Common myeloid progenitor, CD34-positive (primary cell): ENCODE data around the gene SLC8A3.

Experiments
- CTCF ChIA-PET: fragments of 350-600 bp; sonication (Branson Sonifier 250); formaldehyde crosslinking; loops from one replicate; lab custom pipeline; 2021; ENCODE audit warnings: antibody characterized with exemption; lab: Charles Lee
- POLR2A ChIA-PET: fragments of 350-600 bp; sonication (Branson Sonifier 250); formaldehyde crosslinking; loops from one replicate; lab custom pipeline; 2021; ENCODE audit warnings: antibody characterized with exemption; lab: Charles Lee
- DNase-seq, 3 donors: peaks; one replicate each; pipeline versions ENCODE4 v3.0.0 to v3.0.0-alpha.2; 2013
- H3K27ac ChIP-seq, 2 experiments: 1 replicate in 1 of 2; 2 replicates in 1 of 2; pipeline ENCODE4 v1.7.0; 2013; ENCODE audit warnings: inconsistent platforms in 2 of 2, low read length in 2 of 2, mild to moderate bottlenecking in 2 of 2, low read depth in 1 of 2, moderate library complexity in 1 of 2; ENCODE audit not compliant: severe bottlenecking in 2 of 2, insufficient read depth in 1 of 2, poor library complexity in 1 of 2
- H3K27me3 ChIP-seq, 5 experiments: replicated peaks in 2 of 5; 1 replicate in 3 of 5; 2 replicates in 2 of 5; pipeline versions ENCODE4 v1.6.1 to v1.7.0; 2013; ENCODE audit warnings: low read length in 4 of 5, mild to moderate bottlenecking in 2 of 5, moderate library complexity in 2 of 5, inconsistent platforms in 1 of 5; ENCODE audit not compliant: insufficient read depth in 5 of 5, control insufficient read depth in 4 of 5
- H3K36me3 ChIP-seq, 4 experiments: 1 replicate in 2 of 4; 2 replicates in 2 of 4; pipeline versions ENCODE4 v1.6.1 to v1.7.0; 2013; ENCODE audit warnings: low read length in 3 of 4, control low read depth in 1 of 4, mild to moderate bottlenecking in 1 of 4; ENCODE audit not compliant: control insufficient read depth in 4 of 4, insufficient read depth in 4 of 4
- H3K4me1 ChIP-seq, 4 experiments: 1 replicate in 3 of 4; 2 replicates in 1 of 4; pipeline versions ENCODE4 v1.6.1 to v1.7.1; 2013; ENCODE audit warnings: low read length in 3 of 4, mild to moderate bottlenecking in 3 of 4, control low read depth in 1 of 4, inconsistent platforms in 1 of 4, moderate library complexity in 1 of 4; ENCODE audit not compliant: control insufficient read depth in 4 of 4, insufficient read depth in 4 of 4; ENCODE audit errors: control extremely low read depth in 1 of 4
- H3K4me3 ChIP-seq, 7 experiments: 1 replicate in 4 of 7; 2 replicates in 3 of 7; pipeline versions ENCODE4 v1.5.1 to v1.7.0; 2013; ENCODE audit warnings: mild to moderate bottlenecking in 7 of 7, low read length in 6 of 7, moderate library complexity in 6 of 7, inconsistent platforms in 2 of 7, low read depth in 2 of 7, control low read depth in 1 of 7; ENCODE audit not compliant: insufficient read depth in 4 of 7, control insufficient read depth in 1 of 7; ENCODE audit errors: extremely low read depth in 1 of 7
- H3K9me3 ChIP-seq, 5 experiments: 1 replicate in 4 of 5; 2 replicates in 1 of 5; pipeline versions ENCODE4 v1.6.1 to v1.7.1; 2013; ENCODE audit warnings: low read length in 4 of 5, mild to moderate bottlenecking in 2 of 5, inconsistent platforms in 1 of 5, low read depth in 1 of 5, moderate library complexity in 1 of 5; ENCODE audit not compliant: control insufficient read depth in 4 of 5, insufficient read depth in 2 of 5; ENCODE audit errors: control extremely low read depth in 1 of 5
- WGBS: methylation state at CpG from one replicate; pipeline ENCODE4 v1.1.5; 2013; ENCODE audit not compliant: insufficient coverage; 5-methylcytosine and 5-hydroxymethylcytosine counted together

SLC8A3 gene

DNA sequence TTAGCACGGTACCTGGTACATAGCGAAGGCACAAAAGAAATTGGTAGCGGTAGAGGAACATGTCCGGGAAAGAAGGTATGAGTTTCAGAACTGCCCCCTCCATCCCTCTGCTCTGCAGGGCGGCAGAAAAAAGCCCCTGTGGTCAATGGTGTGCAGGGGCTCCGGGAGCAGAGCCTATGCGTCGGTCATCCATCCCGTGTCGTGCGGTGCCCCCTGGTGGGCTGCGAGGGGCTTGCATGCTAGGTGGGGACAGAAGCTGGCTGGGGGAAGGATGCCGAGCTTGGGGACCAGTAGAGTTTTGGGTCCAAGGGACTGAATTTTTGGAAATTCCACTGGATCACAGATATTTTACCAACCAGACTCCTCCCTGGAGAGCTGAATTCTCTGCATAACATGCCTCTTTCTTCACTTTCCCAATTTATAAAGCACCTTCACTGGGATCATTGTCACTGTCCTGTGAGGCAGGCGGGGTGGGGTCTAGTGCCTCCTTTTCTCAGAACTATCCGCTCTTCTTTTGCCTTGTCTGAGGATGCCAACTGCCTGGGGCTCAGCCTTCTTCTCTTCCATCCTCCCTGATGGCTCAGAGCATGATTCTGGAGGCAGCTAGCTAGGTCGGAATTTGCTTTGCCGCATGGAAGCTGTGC lies 160.8 kb downstream of the SLC8A3 start:
- peaks cover 0 to 6% (median 0%) of the 10 kb centered on the region in 5 experiments for H3K27me3 ChIP-seq
- no peaks in the 10 kb centered on the region for H3K36me3 ChIP-seq
- no peak overlapping the region for H3K4me3 ChIP-seq
- POLR2A ChIA-PET = no interaction called here
- WGBS = 44% methylated on average over 14 of the region's 17 CpGs
- H3K27ac ChIP-seq = no peak overlapping the region
- no peaks in the 10 kb centered on the region for H3K4me1 ChIP-seq
- H3K9me3 ChIP-seq = no peaks in the 10 kb centered on the region
- peak; percentile 45 to 71 (median 61) for DNase-seq
- CTCF ChIA-PET = interaction anchor here (0.6 to 3.6 kb wide), 26 partner anchors 8 to 569 kb away, joined by 3 to 46 read pairs (median 4); no protein-coding TSS in a partner anchor

GRCh38 chr14:70023871-70024270 lies 164.9 kb downstream of the SLC8A3 start:
- no peak overlapping the region for H3K27ac ChIP-seq
- CTCF ChIA-PET = interaction anchor here (0.8 to 1.1 kb wide), 2 partner anchors 205 to 208 kb away, joined by 3 read pairs; no protein-coding TSS in a partner anchor
- 33% methylated on average over 1 of the region's 1 CpG for WGBS
- H3K27me3 ChIP-seq = peaks cover 0 to 5% (median 0%) of the 10 kb centered on the region in 5 experiments
- POLR2A ChIA-PET = no interaction called here
- H3K9me3 ChIP-seq = no peaks in the 10 kb centered on the region
- H3K4me3 ChIP-seq = no peak overlapping the region
- H3K36me3 ChIP-seq = no peaks in the 10 kb centered on the region
- peaks cover 0 to 32% (median 27%) of the 10 kb centered on the region in 4 experiments for H3K4me1 ChIP-seq
- no peak for DNase-seq

DNA sequence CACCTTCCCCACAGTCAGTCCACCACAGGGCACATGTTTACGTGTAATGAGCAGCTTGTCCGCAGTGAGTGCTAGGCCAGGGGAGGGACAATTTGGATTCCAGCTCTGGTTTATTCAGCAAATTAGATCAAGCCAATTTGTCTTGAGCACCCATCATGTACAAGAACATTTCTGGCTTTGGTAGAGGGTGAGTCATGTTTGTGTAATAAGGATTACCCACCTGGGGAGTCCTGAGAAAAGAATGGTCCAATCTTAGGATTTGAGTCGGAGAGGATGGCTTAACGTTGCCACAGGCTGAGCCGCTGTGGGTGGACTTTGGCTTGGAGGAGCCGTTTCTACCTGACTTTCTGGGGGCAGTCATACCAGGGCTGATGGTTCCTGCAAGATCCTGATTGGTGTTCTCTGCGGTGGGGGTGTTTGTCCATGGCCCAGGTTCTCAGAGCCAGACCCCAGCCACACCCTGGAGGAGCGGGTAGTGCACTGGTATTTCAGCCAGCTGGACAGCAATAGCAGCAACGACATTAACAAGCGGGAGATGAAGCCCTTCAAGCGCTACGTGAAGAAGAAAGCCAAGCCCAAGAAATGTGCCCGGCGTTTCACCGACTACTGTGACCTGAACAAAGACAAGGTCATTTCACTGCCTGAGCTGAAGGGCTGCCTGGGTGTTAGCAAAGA lies 165.8 kb downstream of the SLC8A3 start:
- ChIA-PET CTCF (interaction anchor here (0.8 to 1.1 kb wide), 2 partner anchors 204 to 207 kb away, joined by 3 read pairs; no protein-coding TSS in a partner anchor), POLR2A (no interaction called here)
- H3K4me3 ChIP-seq = no peak overlapping the region
- H3K4me1 ChIP-seq = peaks cover 0 to 41% (median 36%) of the 10 kb centered on the region in 4 experiments
- no peaks in the 10 kb centered on the region for H3K36me3 ChIP-seq
- DNase-seq = no peak
- WGBS = 98% methylated on average over 9 of the region's 15 CpGs
- peaks cover 0 to 3% (median 0%) of the 10 kb centered on the region in 5 experiments for H3K27me3 ChIP-seq
- no peaks in the 10 kb centered on the region for H3K9me3 ChIP-seq
- no peak overlapping the region for H3K27ac ChIP-seq

DNA sequence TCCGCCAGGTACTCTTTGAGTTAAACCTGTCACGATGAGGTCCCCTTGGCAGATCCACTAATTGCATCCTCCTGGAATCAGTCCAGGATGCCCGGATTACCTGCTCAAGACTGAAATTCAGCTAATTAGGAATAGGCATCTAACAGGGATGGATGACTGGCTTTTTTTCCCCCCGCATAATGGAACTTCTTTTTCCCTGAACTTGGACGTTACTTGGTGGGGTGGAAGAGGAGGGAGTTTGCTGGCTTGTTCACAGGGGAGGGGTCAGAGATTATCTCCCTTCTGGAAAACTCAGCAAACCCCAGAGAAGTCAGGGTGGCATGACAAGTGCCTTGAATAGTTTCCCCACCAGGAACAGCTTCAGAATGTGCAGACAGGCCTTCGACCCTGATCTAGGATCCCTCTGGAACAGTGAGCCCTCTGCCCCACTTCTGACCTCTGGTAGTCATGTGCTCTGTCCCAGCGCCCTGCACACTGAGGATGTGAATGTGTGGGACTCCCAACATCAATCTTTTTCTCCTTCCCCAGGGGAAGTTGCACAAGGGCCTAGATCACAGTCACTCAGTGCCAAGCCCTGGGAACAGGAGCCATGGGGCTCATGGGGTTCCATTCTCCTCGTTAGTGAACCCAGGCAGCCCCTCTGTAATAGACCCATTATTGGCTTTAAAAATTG lies 167.1 kb downstream of the SLC8A3 start:
- 96% methylated on average over 6 of the region's 8 CpGs for WGBS
- CTCF ChIA-PET = interaction anchor here (1.3 kb wide), 1 partner anchor 12 kb away, joined by 3 read pairs; no protein-coding TSS in a partner anchor

GRCh38 chr14:70020352-70021170 lies 168.2 kb downstream of the SLC8A3 start:
- ChIA-PET CTCF (interaction anchor here (0.6 to 3.8 kb wide), 4 partner anchors 8 to 766 kb away, joined by 3 to 20 read pairs (median 6); no protein-coding TSS in a partner anchor), POLR2A (interaction anchor here (0.6 to 0.7 kb wide), 2 partner anchors 68 to 103 kb away, joined by 3 to 4 read pairs; no protein-coding TSS in a partner anchor)
- Histone ChIP-seq H3K36me3 (no peaks in the 10 kb centered on the region), H3K9me3 (no peaks in the 10 kb centered on the region), H3K4me3 (peak overlapping the region in 1 of 7 experiments; percentile 19), H3K27ac (no peak overlapping the region), H3K27me3 (peaks cover 0 to 3% (median 0%) of the 10 kb centered on the region in 5 experiments), H3K4me1 (peaks cover 0 to 46% (median 38%) of the 10 kb centered on the region in 4 experiments)
- WGBS = 41% methylated on average over 8 of the region's 8 CpGs
- peak; percentile 26 to 71 (median 59) for DNase-seq

More for the DNA sequence above, 167.1 kb downstream of the SLC8A3 start:
- peaks cover 0 to 3% (median 0%) of the 10 kb centered on the region in 5 experiments for H3K27me3 ChIP-seq
- H3K4me3 ChIP-seq = no peak overlapping the region
- no peaks in the 10 kb centered on the region for H3K9me3 ChIP-seq
- no peaks in the 10 kb centered on the region for H3K36me3 ChIP-seq
- POLR2A ChIA-PET = interaction anchor here (0.6 kb wide), 1 partner anchor 102 kb away, joined by 4 read pairs; no protein-coding TSS in a partner anchor
- no peak overlapping the region for H3K27ac ChIP-seq
- no peak for DNase-seq
- peaks cover 0 to 46% (median 38%) of the 10 kb centered on the region in 4 experiments for H3K4me1 ChIP-seq

DNA sequence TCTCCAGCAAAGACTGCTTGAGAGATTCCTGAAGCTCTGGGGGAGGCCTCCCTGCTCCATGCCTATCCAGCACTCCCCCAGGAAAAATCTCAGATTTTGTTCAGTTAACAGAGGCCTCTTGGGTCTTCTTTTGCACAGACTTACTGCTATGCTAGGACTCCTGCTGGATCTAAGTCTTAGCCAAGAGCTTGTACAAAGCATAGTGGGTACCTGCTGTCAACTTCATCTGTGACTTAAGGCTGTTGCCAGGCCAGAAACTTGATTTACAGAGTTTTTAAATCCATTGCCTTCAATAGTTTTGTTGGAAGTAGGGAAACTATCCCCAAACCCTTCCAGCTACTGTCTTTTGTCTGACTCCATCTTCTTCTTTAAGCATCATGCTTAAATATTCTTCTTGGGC lies 169.1 kb downstream of the SLC8A3 start:
- Histone ChIP-seq H3K4me1 (peaks cover 0 to 46% (median 38%) of the 10 kb centered on the region in 4 experiments), H3K9me3 (no peaks in the 10 kb centered on the region), H3K4me3 (peak overlapping the region in 2 of 7 experiments; percentile 47 to 73), H3K27ac (no peak overlapping the region), H3K27me3 (peaks cover 0 to 3% (median 0%) of the 10 kb centered on the region in 5 experiments), H3K36me3 (no peaks in the 10 kb centered on the region)
- POLR2A ChIA-PET = no interaction called here
- CTCF ChIA-PET = interaction anchor here (0.6 to 3.8 kb wide), 4 partner anchors 9 to 585 kb away, joined by 3 to 20 read pairs (median 6); no protein-coding TSS in a partner anchor
- no peak for DNase-seq
